ENCODE data around the gene TNS3.
A peak's percentile ranks its signal among the peaks of the same experiment; 100 is the strongest.

Gene TNS3

GRCh38 chr7:47622586-47622945, 40.7 kb upstream of the TNS3 start:
- TF ChIP-seq GABPA (IDR thresholded peaks at IDR 0.05; ENCODE audit: low read depth) (no peak), CTCF (IDR thresholded peaks at IDR 0.05; ENCODE audit: insufficient read depth, low read length) (no peak), SPI1 (IDR thresholded peaks at IDR 0.05; ENCODE audit: borderline replicate concordance, low read depth) (no peak), REST (IDR thresholded peaks at IDR 0.05; ENCODE audit: insufficient replicate concordance, low read depth) (no peak), POLR2AphosphoS5 (IDR thresholded peaks at IDR 0.05; ENCODE audit: low read depth) (no peak)
- Histone ChIP-seq H3K27ac (replicated peaks) (no peak overlapping the region), H3K4me3 (replicated peaks; ENCODE audit: insufficient read depth, low read length) (no peak overlapping the region), H3K27me3 (ENCODE audit: insufficient read depth, poor library complexity, severe bottlenecking) (no peaks in the 10 kb centered on the region)
- no peak for DNase-seq (ENCODE audit: low read depth in 1 of 2, low spot score in 1 of 2)

- TF ChIP-seq REST (IDR thresholded peaks at IDR 0.05; ENCODE audit: insufficient replicate concordance, low read depth) (no peak), POLR2AphosphoS5 (IDR thresholded peaks at IDR 0.05; ENCODE audit: low read depth) (no peak), GABPA (IDR thresholded peaks at IDR 0.05; ENCODE audit: low read depth) (no peak), SPI1 (IDR thresholded peaks at IDR 0.05; ENCODE audit: borderline replicate concordance, low read depth) (no peak), CTCF (IDR thresholded peaks at IDR 0.05; ENCODE audit: insufficient read depth, low read length) (no peak)
- peak in 1 of 2 experiments; percentile 10 for DNase-seq (ENCODE audit: low read depth in 1 of 2, low spot score in 1 of 2)
- no peak overlapping the region for H3K4me3 ChIP-seq (replicated peaks; ENCODE audit: insufficient read depth, low read length)
- no peak overlapping the region for H3K27ac ChIP-seq (replicated peaks)
- H3K27me3 ChIP-seq (ENCODE audit: insufficient read depth, poor library complexity, severe bottlenecking): no peaks in the 10 kb centered on the region
These were observed 40.2 kb upstream of the TNS3 start for GRCh38 chr7:47621979-47622561.

- DNase-seq (ENCODE audit: low read depth in 1 of 2, low spot score in 1 of 2): no peak
- H3K27me3 ChIP-seq (ENCODE audit: insufficient read depth, poor library complexity, severe bottlenecking): no peaks in the 10 kb centered on the region
- H3K4me3 ChIP-seq (replicated peaks; ENCODE audit: insufficient read depth, low read length): no peak overlapping the region
- TF ChIP-seq POLR2AphosphoS5 (IDR thresholded peaks at IDR 0.05; ENCODE audit: low read depth) (no peak), REST (IDR thresholded peaks at IDR 0.05; ENCODE audit: insufficient replicate concordance, low read depth) (no peak), CTCF (IDR thresholded peaks at IDR 0.05; ENCODE audit: insufficient read depth, low read length) (no peak), SPI1 (IDR thresholded peaks at IDR 0.05; ENCODE audit: borderline replicate concordance, low read depth) (no peak), GABPA (IDR thresholded peaks at IDR 0.05; ENCODE audit: low read depth) (no peak)
- no peak overlapping the region for H3K27ac ChIP-seq (replicated peaks)
These were observed 39.4 kb upstream of the TNS3 start for GRCh38 chr7:47621347-47621746.

All from HL-60 (cell line).